Thyroid gland (tissue), 4 donors: ENCODE data around the gene SLC6A1.

Experiments used
- POLR2A ChIP-seq, 2 donors: fragments of 450-650 bp; IDR thresholded peaks; one replicate each; pipeline ENCODE4 v1.6.1; 2017; ENCODE audit warnings: antibody characterized with exemption in 2 of 2, mild to moderate bottlenecking in 2 of 2, moderate library complexity in 1 of 2
- TF ChIP-seq, protein P1 (sequence below), 6 experiments: fragments of 200-600 bp in 3 of 6; fragments of 450-650 bp in 3 of 6; sonication (generic) in 3 of 6; IDR thresholded peaks; one replicate each; pipeline ENCODE4 v1.5.1; 2016 to 2019; ENCODE audit warnings: antibody characterized with exemption in 6 of 6, mild to moderate bottlenecking in 2 of 6, inconsistent platforms in 1 of 6, moderate library complexity in 1 of 6

DNA sequence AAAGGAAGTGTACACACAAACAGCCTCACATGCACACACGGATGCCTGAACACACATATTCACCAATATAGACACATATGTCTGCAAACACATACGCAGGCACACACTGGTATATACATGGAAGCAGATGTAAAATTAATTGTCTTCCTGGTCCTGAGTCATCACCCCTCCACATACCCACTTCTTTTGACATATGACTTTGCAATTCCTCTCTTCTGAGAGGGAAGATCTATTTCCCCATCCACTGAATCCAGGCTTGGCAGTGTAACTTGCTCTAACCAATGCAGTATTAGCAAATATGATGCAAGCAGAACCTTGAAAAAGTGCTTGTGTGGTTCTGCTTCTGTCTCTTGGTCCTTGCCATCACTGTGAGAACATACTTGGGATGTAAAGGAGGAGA, 84.9 kb downstream of the SLC6A1 start:
- TF ChIP-seq, protein P1, sequence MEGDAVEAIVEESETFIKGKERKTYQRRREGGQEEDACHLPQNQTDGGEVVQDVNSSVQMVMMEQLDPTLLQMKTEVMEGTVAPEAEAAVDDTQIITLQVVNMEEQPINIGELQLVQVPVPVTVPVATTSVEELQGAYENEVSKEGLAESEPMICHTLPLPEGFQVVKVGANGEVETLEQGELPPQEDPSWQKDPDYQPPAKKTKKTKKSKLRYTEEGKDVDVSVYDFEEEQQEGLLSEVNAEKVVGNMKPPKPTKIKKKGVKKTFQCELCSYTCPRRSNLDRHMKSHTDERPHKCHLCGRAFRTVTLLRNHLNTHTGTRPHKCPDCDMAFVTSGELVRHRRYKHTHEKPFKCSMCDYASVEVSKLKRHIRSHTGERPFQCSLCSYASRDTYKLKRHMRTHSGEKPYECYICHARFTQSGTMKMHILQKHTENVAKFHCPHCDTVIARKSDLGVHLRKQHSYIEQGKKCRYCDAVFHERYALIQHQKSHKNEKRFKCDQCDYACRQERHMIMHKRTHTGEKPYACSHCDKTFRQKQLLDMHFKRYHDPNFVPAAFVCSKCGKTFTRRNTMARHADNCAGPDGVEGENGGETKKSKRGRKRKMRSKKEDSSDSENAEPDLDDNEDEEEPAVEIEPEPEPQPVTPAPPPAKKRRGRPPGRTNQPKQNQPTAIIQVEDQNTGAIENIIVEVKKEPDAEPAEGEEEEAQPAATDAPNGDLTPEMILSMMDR (IDR thresholded peaks at IDR 0.05): no peak
- no peak for TF ChIP-seq POLR2A (IDR thresholded peaks at IDR 0.05)
